GM19328 (cell line): Measurements from ENCODE around the gene CDH13.

Source experiments
- ATAC-seq: cut with Tn5 transposase; IDR thresholded peaks from one replicate; pipeline ENCODE4 v1.9.1; 2021; ENCODE audit warnings: mild to moderate bottlenecking, moderate library complexity; ENCODE audit not compliant: unreplicated experiment

CDH13 gene

DNA sequence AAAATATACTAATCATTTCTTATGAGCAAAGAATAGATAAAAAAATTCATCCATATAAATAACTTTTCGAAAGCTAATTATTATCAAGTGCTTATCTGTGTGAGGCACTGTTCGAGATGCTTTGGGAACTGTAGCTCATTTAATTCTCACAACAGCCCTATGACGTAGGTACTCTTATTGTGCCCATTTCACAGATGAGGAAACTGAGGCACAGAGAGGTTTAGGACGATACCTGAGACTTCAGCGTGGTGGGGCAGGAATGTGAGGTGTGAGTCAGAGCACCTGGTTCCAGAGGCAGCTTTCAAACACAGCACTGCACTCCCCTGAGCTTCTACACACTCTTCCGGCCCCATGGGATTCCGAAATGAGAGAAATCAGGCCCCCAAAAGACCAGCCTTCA is 995.2 kb downstream of the CDH13 start:
- no peak for ATAC-seq

DNA sequence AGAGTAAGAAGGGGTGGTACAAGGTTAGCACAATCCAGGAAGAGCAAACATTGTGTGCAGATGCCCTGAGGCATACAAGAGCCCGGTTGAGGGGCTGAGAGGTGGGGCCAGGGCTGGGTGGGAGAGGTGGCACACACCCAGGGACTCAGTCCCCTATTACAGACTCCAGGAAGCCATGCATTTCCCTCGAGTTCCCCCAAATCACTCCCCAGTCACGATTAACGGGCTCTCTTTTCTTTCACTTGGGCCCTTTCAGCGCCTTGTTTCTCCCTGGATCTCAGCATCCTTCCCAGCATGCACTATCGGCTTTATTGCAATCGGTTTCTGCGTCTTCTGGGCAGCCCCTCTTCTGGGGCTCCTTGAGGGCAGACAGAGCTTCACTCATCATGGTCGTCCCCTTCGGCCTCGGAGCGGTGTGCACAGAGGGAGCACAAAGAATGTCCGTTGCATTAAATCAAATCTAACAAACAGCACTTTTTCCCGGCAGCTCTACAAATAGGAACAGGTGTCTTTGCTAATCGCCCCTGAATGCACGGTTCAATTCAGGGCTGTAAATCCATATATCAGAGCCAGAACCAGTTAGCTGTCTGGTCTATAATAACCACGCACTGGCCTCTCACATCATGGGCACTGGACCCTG is 996.4 kb downstream of the CDH13 start:
- no peak for ATAC-seq

GRCh38 chr16:83623892-83624291 is 997.1 kb downstream of the CDH13 start:
- no peak for ATAC-seq

GRCh38 chr16:83624429-83625120 is 997.8 kb downstream of the CDH13 start:
- no peak for ATAC-seq

- no peak for ATAC-seq
Measured at GRCh38 chr16:83626204-83626603, 999.4 kb downstream of the CDH13 start.

- no peak for ATAC-seq
Measured at GRCh38 chr16:83626676-83627075, 999.9 kb downstream of the CDH13 start.

- ATAC-seq: no peak
Measured at GRCh38 chr16:83627996-83628395, 1001.2 kb downstream of the CDH13 start.

- no peak for ATAC-seq
Measured at GRCh38 chr16:83629426-83629825, 1002.7 kb downstream of the CDH13 start.

GRCh38 chr16:83629836-83630235 is 1003.1 kb downstream of the CDH13 start:
- no peak for ATAC-seq

- no peak for ATAC-seq
Measured at GRCh38 chr16:83630979-83631378, 1004.2 kb downstream of the CDH13 start.

DNA sequence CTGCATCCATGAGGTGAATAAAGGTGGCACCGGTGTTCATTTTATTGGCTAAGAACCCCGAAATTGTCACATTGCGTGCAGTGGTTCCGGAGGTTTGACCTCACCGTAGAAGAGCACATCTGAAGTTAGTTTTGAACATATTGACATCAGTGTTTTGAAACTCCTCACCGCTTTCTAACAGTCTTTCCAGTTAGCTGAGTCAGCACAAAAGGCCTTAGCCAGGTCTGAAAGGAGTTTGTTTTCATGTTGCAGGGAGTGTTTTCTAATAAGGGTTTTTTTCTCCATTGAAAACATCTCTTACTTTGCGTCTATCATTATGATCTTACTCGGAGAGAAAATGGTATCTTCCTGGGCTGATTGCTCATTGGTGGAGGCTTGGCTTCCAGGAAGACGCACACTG is 1006.5 kb downstream of the CDH13 start:
- no peak for ATAC-seq

- no peak for ATAC-seq
Measured at GRCh38 chr16:83648347-83648746, 1021.6 kb downstream of the CDH13 start.

GRCh38 chr16:83651871-83652270 is 1025.1 kb downstream of the CDH13 start:
- ATAC-seq: no peak

- ATAC-seq: no peak
Measured at GRCh38 chr16:83652943-83653342, 1026.2 kb downstream of the CDH13 start.

- ATAC-seq: no peak
Measured at GRCh38 chr16:83653785-83654184, 1027.0 kb downstream of the CDH13 start.

DNA sequence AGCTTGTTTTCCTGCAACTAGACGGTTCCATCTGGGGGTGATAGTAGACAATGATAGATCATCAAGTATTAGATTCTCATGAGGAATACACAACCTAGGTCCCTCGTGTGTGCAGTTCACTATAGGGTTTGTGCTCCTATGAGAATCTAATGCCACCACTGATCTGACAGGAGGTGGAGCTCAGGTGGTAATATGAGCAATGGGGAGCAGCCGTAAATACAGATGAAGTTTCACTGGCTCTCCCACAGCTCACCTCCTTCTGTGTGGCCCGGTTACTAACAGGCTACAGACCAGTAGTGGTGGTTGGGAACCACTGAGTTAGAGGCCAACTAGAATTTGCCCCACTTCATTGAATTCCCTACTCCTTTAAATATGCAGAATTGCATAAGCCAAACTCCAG is 1033.5 kb downstream of the CDH13 start:
- ATAC-seq: no peak

GRCh38 chr16:83661656-83662055 is 1034.9 kb downstream of the CDH13 start:
- ATAC-seq: no peak

DNA sequence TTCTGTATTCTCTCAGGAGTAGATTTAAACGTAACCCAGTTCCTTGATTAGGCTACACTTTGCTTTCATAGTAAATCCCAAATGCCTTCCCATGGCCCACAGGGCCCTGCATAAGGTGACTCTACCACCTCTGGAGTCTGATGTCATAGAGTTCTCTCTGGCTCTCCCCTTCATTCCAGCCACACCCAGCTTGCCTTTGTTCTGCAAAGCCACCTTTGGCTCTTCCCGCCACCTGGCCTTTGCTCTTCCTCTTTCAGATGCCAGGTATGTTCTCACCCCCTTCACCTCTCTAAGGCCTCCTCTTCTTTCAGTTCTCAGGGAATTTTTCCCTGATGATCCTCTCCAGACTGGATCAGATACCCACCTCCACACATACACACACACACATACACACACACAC is 1039.7 kb downstream of the CDH13 start:
- ATAC-seq: no peak

GRCh38 chr16:83669456-83669855 is 1042.7 kb downstream of the CDH13 start:
- ATAC-seq: no peak

- no peak for ATAC-seq
Measured at GRCh38 chr16:83674931-83675535, 1048.3 kb downstream of the CDH13 start.

- ATAC-seq: no peak
Measured at GRCh38 chr16:83676086-83676485, 1049.3 kb downstream of the CDH13 start.

DNA sequence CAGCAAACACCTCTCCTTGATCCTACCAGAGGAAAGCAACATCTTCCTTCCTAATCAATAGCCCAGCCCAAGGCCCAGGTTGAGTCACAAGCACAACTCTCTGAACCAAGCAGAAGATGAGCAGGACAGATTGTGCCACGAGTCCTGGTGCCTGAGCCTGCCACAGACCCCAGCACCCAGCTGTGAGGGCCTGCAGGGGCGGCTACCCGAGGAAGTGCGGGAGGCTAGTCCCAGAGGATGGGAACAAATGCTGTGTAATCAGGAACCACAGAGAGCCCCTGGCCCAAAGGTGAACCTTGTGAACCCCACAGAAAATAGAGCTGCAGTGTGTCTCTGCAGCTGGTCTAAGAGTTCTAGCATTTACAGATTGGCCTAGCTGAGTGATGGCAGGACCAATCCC is 1054.2 kb downstream of the CDH13 start:
- no peak for ATAC-seq
